Right lobe of liver (tissue), 4 donors: ENCODE measurements around the gene FAM228B.

Experiments
- POLR2A ChIP-seq: fragments of 450-650 bp; IDR thresholded peaks from one replicate; pipeline ENCODE4 v1.6.1; 2017; ENCODE audit warnings: antibody characterized with exemption, mild to moderate bottlenecking
- TF ChIP-seq, protein P1 (sequence below), 4 donors: fragments of 200-600 bp in 3 of 4; fragments of 450-650 bp in 1 of 4; IDR thresholded peaks; one replicate each; pipeline versions ENCODE4 v1.5.1 to v1.8.0; 2016 to 2022; ENCODE audit warnings: antibody characterized with exemption in 4 of 4, mild to moderate bottlenecking in 2 of 4
- donor health status: DM: no; HTN: no; CAD: no.
- donor health status: DM: no; HTN: no; CAD: no.
- donor health status: DM: no; HTN: yes; CAD: no.

DNA sequence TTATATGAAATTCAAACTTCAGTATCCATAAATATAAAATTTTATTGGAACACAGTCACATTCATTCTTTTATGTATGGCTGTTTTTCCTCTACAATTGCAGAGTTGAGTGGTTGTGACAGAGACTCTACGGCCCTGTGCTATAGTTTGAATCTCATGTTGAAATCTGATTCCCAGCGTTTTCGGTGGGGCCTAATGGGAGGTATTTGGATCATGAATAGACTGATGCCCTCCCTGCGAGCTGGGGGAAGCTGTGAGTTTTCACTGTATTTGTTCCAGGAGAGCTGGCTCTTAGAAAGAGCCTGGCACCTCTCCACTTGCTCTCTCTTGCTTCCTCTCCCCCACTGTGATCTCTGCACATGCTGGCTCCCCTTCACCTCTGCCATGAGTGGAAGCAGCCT is 1.8 kb upstream of the FAM228B start:
- TF ChIP-seq, protein P1, sequence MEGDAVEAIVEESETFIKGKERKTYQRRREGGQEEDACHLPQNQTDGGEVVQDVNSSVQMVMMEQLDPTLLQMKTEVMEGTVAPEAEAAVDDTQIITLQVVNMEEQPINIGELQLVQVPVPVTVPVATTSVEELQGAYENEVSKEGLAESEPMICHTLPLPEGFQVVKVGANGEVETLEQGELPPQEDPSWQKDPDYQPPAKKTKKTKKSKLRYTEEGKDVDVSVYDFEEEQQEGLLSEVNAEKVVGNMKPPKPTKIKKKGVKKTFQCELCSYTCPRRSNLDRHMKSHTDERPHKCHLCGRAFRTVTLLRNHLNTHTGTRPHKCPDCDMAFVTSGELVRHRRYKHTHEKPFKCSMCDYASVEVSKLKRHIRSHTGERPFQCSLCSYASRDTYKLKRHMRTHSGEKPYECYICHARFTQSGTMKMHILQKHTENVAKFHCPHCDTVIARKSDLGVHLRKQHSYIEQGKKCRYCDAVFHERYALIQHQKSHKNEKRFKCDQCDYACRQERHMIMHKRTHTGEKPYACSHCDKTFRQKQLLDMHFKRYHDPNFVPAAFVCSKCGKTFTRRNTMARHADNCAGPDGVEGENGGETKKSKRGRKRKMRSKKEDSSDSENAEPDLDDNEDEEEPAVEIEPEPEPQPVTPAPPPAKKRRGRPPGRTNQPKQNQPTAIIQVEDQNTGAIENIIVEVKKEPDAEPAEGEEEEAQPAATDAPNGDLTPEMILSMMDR (IDR thresholded peaks at IDR 0.05) = no peak
- no peak for TF ChIP-seq POLR2A
